K562 (cell line): ENCODE measurements around the gene ST6GALNAC5. TPM values are rescaled to one million over a fixed set of nuclear protein-coding genes. Genes with fewer than 3 reads are reported as not detected.

Experiments
- ARID2 ChIP-seq: fragments of 450-650 bp; IDR thresholded peaks from 2 replicates; pipeline ENCODE4 v1.6.1; 2017; ENCODE audit warnings: antibody characterized with exemption, mild to moderate bottlenecking
- CREBBP ChIP-seq: IDR thresholded peaks from one replicate; pipeline ENCODE4 v1.6.1; 2012; ENCODE audit warnings: low read depth, mild to moderate bottlenecking, control low read depth, inconsistent platforms, low read length
- FOXP1 ChIP-seq: sonication (generic); formaldehyde crosslinking; IDR thresholded peaks from 2 replicates; pipeline ENCODE4 v1.8.0; 2022; ENCODE audit warnings: mild to moderate bottlenecking, missing genetic modification reagents
- GMEB1 ChIP-seq: fragments of 250-450 bp; sonication (Bioruptor Pico); IDR thresholded peaks from 2 replicates; pipeline ENCODE4 v1.4.0; 2020; ENCODE audit warnings: mild to moderate bottlenecking
- MGA ChIP-seq: fragments of 450-650 bp; IDR thresholded peaks from 2 replicates; pipeline ENCODE4 v1.6.1; 2016; ENCODE audit warnings: mild to moderate bottlenecking, moderate library complexity
- NFE2 ChIP-seq: IDR thresholded peaks from 2 replicates; pipeline ENCODE4 v1.6.1; 2014; ENCODE audit warnings: antibody characterized with exemption, low read depth
- NFE2L1 ChIP-seq: fragments of 450-650 bp; IDR thresholded peaks from 2 replicates; pipeline ENCODE4 v1.6.1; 2016; ENCODE audit warnings: missing genetic modification characterization, low read depth, mild to moderate bottlenecking, missing compliant biosample characterization, moderate library complexity, borderline replicate concordance
- PKNOX1 ChIP-seq: fragments of 450-650 bp; IDR thresholded peaks from 2 replicates; pipeline ENCODE4 v1.6.1; 2016
- ZNF197 ChIP-seq: fragments of 200-800 bp; sonication (Bioruptor generic); IDR thresholded peaks from 2 replicates; pipeline ENCODE4 v1.6.1; 2016; ENCODE audit warnings: low read depth, missing genetic modification characterization, missing compliant biosample characterization
- ZNF217 ChIP-seq: sonication (generic); formaldehyde crosslinking; IDR thresholded peaks from 2 replicates; pipeline ENCODE4 v1.8.0; 2022; ENCODE audit warnings: mild to moderate bottlenecking, missing genetic modification reagents
- ZZZ3 ChIP-seq: fragments of 450-650 bp; IDR thresholded peaks from 2 replicates; pipeline ENCODE4 v1.6.1; 2016; ENCODE audit warnings: antibody characterized with exemption, mild to moderate bottlenecking, moderate library complexity
- polyA plus RNA-seq, 8 experiments: library from polyadenylated mRNA; depleted of rRNA in 4 of 8; stranded (reverse) in 5 of 8; unstranded in 3 of 8; fragments of >200 nt; fragmentation: Nextera tagmentation in 2 of 8; fragmentation: Illumina TruSeq in 1 of 8; extraction: Ambion mirVana in 2 of 8; extraction: Trizol in 1 of 8; gene quantifications; 2 replicates each; pipeline versions ENCODE4 v1.2.1 to v1.2.3, GENCODE V29; 2011 to 2014; ENCODE audit warnings: inconsistent platforms in 1 of 8, missing spikeins in 1 of 8
- total RNA-seq, 7 experiments: library from RNA; depleted of rRNA in 6 of 7; stranded (reverse); fragments of >200 nt in 6 of 7; fragmentation: Illumina TruSeq in 2 of 7; extraction: Trizol in 2 of 7; gene quantifications; 2 replicates each; pipeline versions ENCODE4 v1.2.1 to v1.2.3, GENCODE V29; 2011 to 2021; ENCODE audit warnings: low replicate concordance in 1 of 7

The ST6GALNAC5 gene
- total and polyA plus RNA-seq, 9 of the 15 experiments (the other 6 are each of a cell fraction or from before 2014, with no cell fraction given), result 0.04 to 0.14 TPM; not detected in 7

GRCh38 chr1:76833856-76834255 lies 33.4 kb upstream of the ST6GALNAC5 start (continued):
- no peak for TF ChIP-seq MGA
- TF ChIP-seq GMEB1 (CRISPR knock-in tag), result no peak
- no peak for TF ChIP-seq CREBBP
- no peak for TF ChIP-seq NFE2L1
- TF ChIP-seq ARID2, result no peak
- no peak for TF ChIP-seq ZNF217 (CRISPR knock-in tag)
- no peak for TF ChIP-seq ZNF197 (CRISPR knock-in tag)
- no peak for TF ChIP-seq PKNOX1
- no peak for TF ChIP-seq FOXP1 (CRISPR knock-in tag)
- TF ChIP-seq NFE2, result no peak
- no peak for TF ChIP-seq ZZZ3
